Subcutaneous adipose tissue (tissue), 4 donors: Measurements from ENCODE around the gene DGKD. TPM values are rescaled to one million over a fixed set of nuclear protein-coding genes. Genes with fewer than 3 reads are reported as not detected.

Source experiments
- CTCF ChIP-seq: fragments of 450-650 bp; IDR thresholded peaks from one replicate; pipeline ENCODE4 v1.5.1; 2016; ENCODE audit warnings: low read depth, mild to moderate bottlenecking, control low read depth, antibody characterized with exemption, moderate library complexity
- total RNA-seq, 4 donors: library from RNA; depleted of rRNA; stranded (reverse); fragments of >200 nt; gene quantifications; one replicate each; pipeline ENCODE4 v1.1.0, GENCODE V29; 2016

Gene DGKD
- total RNA-seq, 4 donors from 2014 or later, result 13.0 to 24.9 (median 17.8) TPM

- no peak for TF ChIP-seq CTCF
Measured at GRCh38 chr2:233485726-233486125, 131.4 kb downstream of the DGKD start.

- no peak for TF ChIP-seq CTCF
Measured at GRCh38 chr2:233486357-233486756, 132.1 kb downstream of the DGKD start.

GRCh38 chr2:233486778-233487552 lies 132.7 kb downstream of the DGKD start:
- TF ChIP-seq CTCF, result no peak

GRCh38 chr2:233487748-233488345 lies 133.6 kb downstream of the DGKD start:
- no peak for TF ChIP-seq CTCF

- no peak for TF ChIP-seq CTCF
Measured at GRCh38 chr2:233489143-233489542, 134.8 kb downstream of the DGKD start.

GRCh38 chr2:233489666-233490065 lies 135.4 kb downstream of the DGKD start:
- no peak for TF ChIP-seq CTCF

- TF ChIP-seq CTCF, result no peak
Measured at GRCh38 chr2:233490831-233491230, 136.5 kb downstream of the DGKD start.
